Measurements from ENCODE around the gene PNPLA3.

The PNPLA3 gene

GRCh38 chr22:43889201-43889859, 34.3 kb upstream of the PNPLA3 start:
- peak; percentile 16 for DNase-seq (ENCODE audit: low read depth)
- TF ChIP-seq CTCF (conservative IDR thresholded peaks at IDR 0.05; ENCODE audit: control insufficient read depth, insufficient read depth, low read depth, low read length), result no peak
- H3K4me3 ChIP-seq (ENCODE audit: control insufficient read depth, low read depth, low read length), result no peak overlapping the region

GRCh38 chr22:43889860-43890253, 33.7 kb upstream of the PNPLA3 start:
- TF ChIP-seq CTCF (conservative IDR thresholded peaks at IDR 0.05; ENCODE audit: control insufficient read depth, insufficient read depth, low read depth, low read length), result peak; percentile 33
- H3K4me3 ChIP-seq (ENCODE audit: control insufficient read depth, low read depth, low read length), result no peak overlapping the region
- DNase-seq (ENCODE audit: low read depth), result peak; percentile 41

- no peak for TF ChIP-seq CTCF (conservative IDR thresholded peaks at IDR 0.05; ENCODE audit: control insufficient read depth, insufficient read depth, low read depth, low read length)
- H3K4me3 ChIP-seq (ENCODE audit: control insufficient read depth, low read depth, low read length), result no peak overlapping the region
- no peak for DNase-seq (ENCODE audit: low read depth)
These were observed 32.7 kb upstream of the PNPLA3 start for GRCh38 chr22:43890901-43891331.

GRCh38 chr22:43891360-43892182, 32.0 kb upstream of the PNPLA3 start, which contains the start of gene PNPLA5:
PNPLA5 (minus strand) TSS chr22:43892013; CDS start chr22:43891880, 133 bp downstream.
- H3K4me3 ChIP-seq (ENCODE audit: control insufficient read depth, low read depth, low read length), result no peak within 1 kb of the TSS
- no peak for TF ChIP-seq CTCF (conservative IDR thresholded peaks at IDR 0.05; ENCODE audit: control insufficient read depth, insufficient read depth, low read depth, low read length)
- peak; percentile 20 for DNase-seq (ENCODE audit: low read depth)

- TF ChIP-seq CTCF (conservative IDR thresholded peaks at IDR 0.05; ENCODE audit: control insufficient read depth, insufficient read depth, low read depth, low read length), result no peak
- no peak overlapping the region for H3K4me3 ChIP-seq (ENCODE audit: control insufficient read depth, low read depth, low read length)
- DNase-seq (ENCODE audit: low read depth), result no peak
These were observed 31.3 kb upstream of the PNPLA3 start for GRCh38 chr22:43892183-43892894.

- TF ChIP-seq CTCF (conservative IDR thresholded peaks at IDR 0.05; ENCODE audit: control insufficient read depth, insufficient read depth, low read depth, low read length), result no peak
- DNase-seq (ENCODE audit: low read depth), result no peak
These were observed 30.3 kb upstream of the PNPLA3 start for GRCh38 chr22:43893266-43893665.

More at GRCh38 chr22:43893266-43893665, 30.3 kb upstream of the PNPLA3 start:
- no peak overlapping the region for H3K4me3 ChIP-seq (ENCODE audit: control insufficient read depth, low read depth, low read length)
